ENCODE data around the gene LBHD2.

The LBHD2 gene

GRCh38 chr14:103073367-103073875 is 10.6 kb upstream of the LBHD2 start:
- H3K9me3 ChIP-seq (ENCODE audit: insufficient read depth, low read depth, low read length): peaks cover 2% of the 10 kb centered on the region
- WGBS (ENCODE audit: extremely low coverage, insufficient coverage, insufficient read length): no CpG with 5 or more reads among the region's 14 CpGs
- H3K23ac ChIP-seq (ENCODE audit: low read length): no peak overlapping the region
- no peak overlapping the region for H2BK120ac ChIP-seq (ENCODE audit: insufficient read depth, low read length, poor library complexity)
- H4K12ac ChIP-seq (ENCODE audit: low read depth, low read length): no peak overlapping the region
- no peak overlapping the region for H3K4ac ChIP-seq (ENCODE audit: low read depth, low read length)
- no peaks in the 10 kb centered on the region for H3K36me3 ChIP-seq (ENCODE audit: control insufficient read depth in 1 of 2, insufficient read depth in 2 of 2, low read length in 2 of 2)
- no peak overlapping the region for H3K14ac ChIP-seq (ENCODE audit: low read length)
- H3K27ac ChIP-seq (ENCODE audit: low read depth, low read length): no peak overlapping the region
- H3K27me3 ChIP-seq (ENCODE audit: insufficient read depth, low read length): no peaks in the 10 kb centered on the region
- no peak overlapping the region for H3K4me3 ChIP-seq (ENCODE audit: low read depth, low read length)
- no peak overlapping the region for H3K9ac ChIP-seq (ENCODE audit: low read length)
- H4K91ac ChIP-seq (ENCODE audit: low read depth, low read length): no peak overlapping the region
- no peaks in the 10 kb centered on the region for H3K79me1 ChIP-seq (ENCODE audit: low read length)
- H2AFZ ChIP-seq (ENCODE audit: insufficient read depth, low read length, poor library complexity): no peak overlapping the region
- no peak overlapping the region for H3K4me2 ChIP-seq (ENCODE audit: low read length)
- H3K4me1 ChIP-seq (ENCODE audit: control insufficient read depth in 1 of 2, insufficient read depth in 2 of 2, low read length in 2 of 2): peaks cover 4 to 5% of the 10 kb centered on the region in 2 experiments
- DNase-seq: peak in 1 of 2 donors; percentile 64
- no peak overlapping the region for H2BK5ac ChIP-seq (ENCODE audit: low read depth, low read length, poor library complexity)
- no peak overlapping the region for H3K18ac ChIP-seq (ENCODE audit: low read length)
- no peaks in the 10 kb centered on the region for H3K79me2 ChIP-seq (ENCODE audit: control insufficient read depth, insufficient read depth, low read length, poor library complexity)
- no peak overlapping the region for H4K8ac ChIP-seq (ENCODE audit: low read depth, low read length)
- H2AK5ac ChIP-seq (ENCODE audit: low read length): no peak overlapping the region
- H2BK12ac ChIP-seq (ENCODE audit: low read length): no peak overlapping the region

GRCh38 chr14:103073876-103074728 is 9.9 kb upstream of the LBHD2 start:
- no peak overlapping the region for H3K18ac ChIP-seq (ENCODE audit: low read length)
- no peak overlapping the region for H3K9ac ChIP-seq (ENCODE audit: low read length)
- H2BK12ac ChIP-seq (ENCODE audit: low read length): no peak overlapping the region
- no peaks in the 10 kb centered on the region for H3K36me3 ChIP-seq (ENCODE audit: control insufficient read depth in 1 of 2, insufficient read depth in 2 of 2, low read length in 2 of 2)
- no peak overlapping the region for H3K4me2 ChIP-seq (ENCODE audit: low read length)
- H3K79me2 ChIP-seq (ENCODE audit: control insufficient read depth, insufficient read depth, low read length, poor library complexity): no peaks in the 10 kb centered on the region
- peaks cover 2% of the 10 kb centered on the region for H3K9me3 ChIP-seq (ENCODE audit: insufficient read depth, low read depth, low read length)
- no peaks in the 10 kb centered on the region for H3K27me3 ChIP-seq (ENCODE audit: insufficient read depth, low read length)
- no peak overlapping the region for H3K14ac ChIP-seq (ENCODE audit: low read length)
- no peak overlapping the region for H3K23ac ChIP-seq (ENCODE audit: low read length)
- no peak overlapping the region for H2BK120ac ChIP-seq (ENCODE audit: insufficient read depth, low read length, poor library complexity)
- H4K91ac ChIP-seq (ENCODE audit: low read depth, low read length): no peak overlapping the region
- WGBS (ENCODE audit: extremely low coverage, insufficient coverage, insufficient read length): no CpG with 5 or more reads among the region's 21 CpGs
- H3K4me1 ChIP-seq (ENCODE audit: control insufficient read depth in 1 of 2, insufficient read depth in 2 of 2, low read length in 2 of 2): peaks cover 4 to 5% of the 10 kb centered on the region in 2 experiments
- no peak overlapping the region for H2AK5ac ChIP-seq (ENCODE audit: low read length)
- no peak overlapping the region for H2BK5ac ChIP-seq (ENCODE audit: low read depth, low read length, poor library complexity)
- no peak overlapping the region for H3K4ac ChIP-seq (ENCODE audit: low read depth, low read length)
- H3K4me3 ChIP-seq (ENCODE audit: low read depth, low read length): no peak overlapping the region
- H2AFZ ChIP-seq (ENCODE audit: insufficient read depth, low read length, poor library complexity): no peak overlapping the region
- H3K79me1 ChIP-seq (ENCODE audit: low read length): no peaks in the 10 kb centered on the region
- no peak overlapping the region for H3K27ac ChIP-seq (ENCODE audit: low read depth, low read length)
- H4K12ac ChIP-seq (ENCODE audit: low read depth, low read length): no peak overlapping the region
- no peak overlapping the region for H4K8ac ChIP-seq (ENCODE audit: low read depth, low read length)
- peak in 1 of 2 donors; percentile 62 for DNase-seq

GRCh38 chr14:103074729-103075367 is 9.2 kb upstream of the LBHD2 start:
- H2AFZ ChIP-seq (ENCODE audit: insufficient read depth, low read length, poor library complexity): peak overlapping the region; percentile 67
- no peak overlapping the region for H3K27ac ChIP-seq (ENCODE audit: low read depth, low read length)
- H3K18ac ChIP-seq (ENCODE audit: low read length): no peak overlapping the region
- H3K4me2 ChIP-seq (ENCODE audit: low read length): peak overlapping the region; percentile 61
- peak in 1 of 2 donors; percentile 25 for DNase-seq
- no peak overlapping the region for H4K12ac ChIP-seq (ENCODE audit: low read depth, low read length)
- H2BK5ac ChIP-seq (ENCODE audit: low read depth, low read length, poor library complexity): no peak overlapping the region
- no peak overlapping the region for H3K4me3 ChIP-seq (ENCODE audit: low read depth, low read length)
- H2BK12ac ChIP-seq (ENCODE audit: low read length): no peak overlapping the region
- H3K9me3 ChIP-seq (ENCODE audit: insufficient read depth, low read depth, low read length): peaks cover 2% of the 10 kb centered on the region
- H3K23ac ChIP-seq (ENCODE audit: low read length): no peak overlapping the region
- no peaks in the 10 kb centered on the region for H3K36me3 ChIP-seq (ENCODE audit: control insufficient read depth in 1 of 2, insufficient read depth in 2 of 2, low read length in 2 of 2)
- no peaks in the 10 kb centered on the region for H3K79me1 ChIP-seq (ENCODE audit: low read length)
- no CpG with 5 or more reads among the region's 21 CpGs for WGBS (ENCODE audit: extremely low coverage, insufficient coverage, insufficient read length)
- H3K14ac ChIP-seq (ENCODE audit: low read length): no peak overlapping the region
- no peak overlapping the region for H4K91ac ChIP-seq (ENCODE audit: low read depth, low read length)
- peaks cover 4 to 5% of the 10 kb centered on the region in 2 experiments for H3K4me1 ChIP-seq (ENCODE audit: control insufficient read depth in 1 of 2, insufficient read depth in 2 of 2, low read length in 2 of 2)
- H4K8ac ChIP-seq (ENCODE audit: low read depth, low read length): no peak overlapping the region
- H3K27me3 ChIP-seq (ENCODE audit: insufficient read depth, low read length): no peaks in the 10 kb centered on the region
- no peaks in the 10 kb centered on the region for H3K79me2 ChIP-seq (ENCODE audit: control insufficient read depth, insufficient read depth, low read length, poor library complexity)
- no peak overlapping the region for H3K9ac ChIP-seq (ENCODE audit: low read length)
- H2AK5ac ChIP-seq (ENCODE audit: low read length): no peak overlapping the region
- H2BK120ac ChIP-seq (ENCODE audit: insufficient read depth, low read length, poor library complexity): no peak overlapping the region
- H3K4ac ChIP-seq (ENCODE audit: low read depth, low read length): no peak overlapping the region

GRCh38 chr14:103078420-103078749 is 5.6 kb upstream of the LBHD2 start:
- no peak overlapping the region for H2BK120ac ChIP-seq (ENCODE audit: insufficient read depth, low read length, poor library complexity)
- H2BK5ac ChIP-seq (ENCODE audit: low read depth, low read length, poor library complexity): no peak overlapping the region

More at GRCh38 chr14:103078420-103078749, 5.6 kb upstream of the LBHD2 start:
- Histone ChIP-seq H2AFZ (ENCODE audit: insufficient read depth, low read length, poor library complexity) (no peak overlapping the region), H2BK12ac (ENCODE audit: low read length) (no peak overlapping the region), H2AK5ac (ENCODE audit: low read length) (no peak overlapping the region), H3K27me3 (ENCODE audit: insufficient read depth, low read length) (no peaks in the 10 kb centered on the region), H3K14ac (ENCODE audit: low read length) (no peak overlapping the region), H3K4ac (ENCODE audit: low read depth, low read length) (no peak overlapping the region), H3K4me2 (ENCODE audit: low read length) (no peak overlapping the region), H4K12ac (ENCODE audit: low read depth, low read length) (no peak overlapping the region), H3K36me3 (ENCODE audit: control insufficient read depth in 1 of 2, insufficient read depth in 2 of 2, low read length in 2 of 2) (no peaks in the 10 kb centered on the region), H3K79me1 (ENCODE audit: low read length) (no peaks in the 10 kb centered on the region), H3K9ac (ENCODE audit: low read length) (no peak overlapping the region), H3K27ac (ENCODE audit: low read depth, low read length) (no peak overlapping the region), H4K91ac (ENCODE audit: low read depth, low read length) (no peak overlapping the region), H3K79me2 (ENCODE audit: control insufficient read depth, insufficient read depth, low read length, poor library complexity) (no peaks in the 10 kb centered on the region), H3K18ac (ENCODE audit: low read length) (no peak overlapping the region), H3K23ac (ENCODE audit: low read length) (no peak overlapping the region), H4K8ac (ENCODE audit: low read depth, low read length) (no peak overlapping the region), H3K4me1 (ENCODE audit: control insufficient read depth in 1 of 2, insufficient read depth in 2 of 2, low read length in 2 of 2) (peaks cover 4 to 5% of the 10 kb centered on the region in 2 experiments), H3K9me3 (ENCODE audit: insufficient read depth, low read depth, low read length) (peaks cover 4% of the 10 kb centered on the region), H3K4me3 (ENCODE audit: low read depth, low read length) (no peak overlapping the region)
- DNase-seq: peak; percentile 54 to 81
- WGBS (ENCODE audit: extremely low coverage, insufficient coverage, insufficient read length): no CpG with 5 or more reads among the region's 9 CpGs

Data from trophoblast cell (in vitro differentiated cells and primary cell).